ENCODE results near the gene KRT86. TPM values are rescaled to one million over a fixed set of nuclear protein-coding genes. Genes with fewer than 3 reads are reported as not detected.

KRT86 gene
- total RNA-seq, 1 donor from 2014 or later = 0.16 TPM

- Mint-ChIP-seq H3K9me3 (no peaks in the 10 kb centered on the region), H3K4me3 (no peak overlapping the region), H3K27me3 (ENCODE audit: low read depth) (peaks cover 50% of the 10 kb centered on the region), H3K4me1 (no peaks in the 10 kb centered on the region), H3K27ac (no peak overlapping the region), H3K36me3 (no peaks in the 10 kb centered on the region)
- TF ChIP-seq CTCF (IDR thresholded peaks at IDR 0.05; ENCODE audit: unreplicated experiment) = no peak
- no peak for DNase-seq (ENCODE audit: low spot score in 2 of 2, unreplicated experiment in 2 of 2)
These were observed 41.8 kb downstream of the KRT86 start for GRCh38 chr12:52316290-52316689.

GRCh38 chr12:52316701-52317100 lies 42.3 kb downstream of the KRT86 start:
- Mint-ChIP-seq H3K4me1 (no peaks in the 10 kb centered on the region), H3K27me3 (ENCODE audit: low read depth) (peaks cover 47% of the 10 kb centered on the region), H3K9me3 (no peaks in the 10 kb centered on the region), H3K36me3 (no peaks in the 10 kb centered on the region), H3K27ac (no peak overlapping the region), H3K4me3 (no peak overlapping the region)
- TF ChIP-seq CTCF (IDR thresholded peaks at IDR 0.05; ENCODE audit: unreplicated experiment) = no peak
- no peak for DNase-seq (ENCODE audit: low spot score in 2 of 2, unreplicated experiment in 2 of 2)

- TF ChIP-seq CTCF (IDR thresholded peaks at IDR 0.05; ENCODE audit: unreplicated experiment) = no peak
- H3K36me3 Mint-ChIP-seq = no peaks in the 10 kb centered on the region
- no peak overlapping the region for H3K4me3 Mint-ChIP-seq
- peaks cover 48% of the 10 kb centered on the region for H3K27me3 Mint-ChIP-seq (ENCODE audit: low read depth)
- H3K27ac Mint-ChIP-seq = no peak overlapping the region
- no peaks in the 10 kb centered on the region for H3K9me3 Mint-ChIP-seq
- no peak for DNase-seq (ENCODE audit: low spot score in 2 of 2, unreplicated experiment in 2 of 2)
- no peaks in the 10 kb centered on the region for H3K4me1 Mint-ChIP-seq
These were observed 43.1 kb downstream of the KRT86 start for GRCh38 chr12:52317468-52318052.

GRCh38 chr12:52318241-52318990 lies 44.0 kb downstream of the KRT86 start:
- Mint-ChIP-seq H3K27ac (no peak overlapping the region), H3K36me3 (no peaks in the 10 kb centered on the region), H3K4me3 (no peak overlapping the region), H3K27me3 (ENCODE audit: low read depth) (peaks cover 47% of the 10 kb centered on the region), H3K9me3 (no peaks in the 10 kb centered on the region), H3K4me1 (no peaks in the 10 kb centered on the region)
- DNase-seq (ENCODE audit: low spot score in 2 of 2, unreplicated experiment in 2 of 2) = no peak
- TF ChIP-seq CTCF (IDR thresholded peaks at IDR 0.05; ENCODE audit: unreplicated experiment) = no peak

GRCh38 chr12:52319097-52319496 lies 44.7 kb downstream of the KRT86 start:
- no peak for TF ChIP-seq CTCF (IDR thresholded peaks at IDR 0.05; ENCODE audit: unreplicated experiment)
- peaks cover 41% of the 10 kb centered on the region for H3K27me3 Mint-ChIP-seq (ENCODE audit: low read depth)
- no peak overlapping the region for H3K4me3 Mint-ChIP-seq
- H3K36me3 Mint-ChIP-seq = no peaks in the 10 kb centered on the region
- peak in 1 of 2 experiments; percentile 5 for DNase-seq (ENCODE audit: low spot score in 2 of 2, unreplicated experiment in 2 of 2)
- H3K4me1 Mint-ChIP-seq = no peaks in the 10 kb centered on the region
- no peaks in the 10 kb centered on the region for H3K9me3 Mint-ChIP-seq
- H3K27ac Mint-ChIP-seq = no peak overlapping the region

Measured in mesothelial cell of epicardium (in vitro differentiated cells).